HCT116 (cell line): ENCODE data around the gene RAB3GAP1. TPM values are rescaled to one million over a fixed set of nuclear protein-coding genes. Genes with fewer than 3 reads are reported as not detected.

Source experiments
- ATAC-seq: fragments of 200-7000 bp; cut with Tn5 transposase; 2 replicates; pipeline ENCODE4 v1.9.1; 2020; ENCODE audit warnings: mild to moderate bottlenecking, moderate library complexity
- BruUV-seq: library from RNA; stranded (reverse); fragments of 400-500 nt; replicated peaks from 2 replicates; lab custom pipeline; 2021; lab: Mats Ljungman, UMichigan
- CTCF ChIA-PET: fragments of 300-600 bp; sonication (Branson Sonifier 250); formaldehyde crosslinking; loops from one replicate; lab custom pipeline; 2021; ENCODE audit warnings: antibody characterized with exemption; lab: Charles Lee
- POLR2A ChIA-PET: fragments of 300-600, 350-600 bp; sonication (Branson Sonifier 250); formaldehyde crosslinking; loops from one replicate; lab custom pipeline; 2021; ENCODE audit warnings: antibody characterized with exemption; lab: Charles Lee
- RAD21 ChIA-PET, 2 experiments: fragments of 300-600 bp; sonication (Branson Sonifier 250); formaldehyde crosslinking; loops; one replicate each; lab custom pipeline; 2023; ENCODE audit warnings: low total read pairs in 2 of 2; ENCODE audit not compliant: uncharacterized antibody in 2 of 2, unreplicated experiment in 2 of 2, low non-redundant PET in 1 of 2; lab: Charles Lee
- DNase-seq: peaks from one replicate; pipeline ENCODE4 v3.0.0-alpha.2; 2010; ENCODE audit warnings: low read depth, low spot score
- H2AFZ ChIP-seq: fragments of 200-600 bp; shearing (Covaris generic), sonication (generic); 2 replicates; pipeline ENCODE4 v1.6.1; 2017; ENCODE audit warnings: low read depth, mixed run types, mixed read lengths, antibody characterized with exemption, low read length; ENCODE audit not compliant: poor library complexity, severe bottlenecking
- H3K27ac ChIP-seq: 2 replicates; pipeline ENCODE4 v1.5.1; 2012; ENCODE audit warnings: low read depth, low read length
- H3K27me3 ChIP-seq: fragments of 200-600 bp; sonication (generic); 2 replicates; pipeline ENCODE4 v1.6.1; 2016; ENCODE audit warnings: mixed run types, low read length, mixed read lengths; ENCODE audit not compliant: insufficient read depth
- H3K36me3 ChIP-seq, 2 experiments: fragments of 200-500 bp in 1 of 2; fragments of 200-600 bp in 1 of 2; sonication (Bioruptor generic) in 1 of 2; sonication (generic) in 1 of 2; 2 replicates each; pipeline versions ENCODE4 v1.5.1 to v1.6.1; 2014 to 2016; ENCODE audit warnings: low read length in 2 of 2, inconsistent platforms in 1 of 2, mixed read lengths in 1 of 2, mixed run types in 1 of 2; ENCODE audit not compliant: insufficient read depth in 2 of 2, control insufficient read depth in 1 of 2
- H3K4me1 ChIP-seq, 2 experiments: fragments of 200-600 bp in 1 of 2; sonication (generic) in 1 of 2; 2 replicates each; pipeline versions ENCODE4 v1.5.1 to v1.6.1; 2012 to 2017; ENCODE audit warnings: low read length in 2 of 2, inconsistent platforms in 1 of 2, mild to moderate bottlenecking in 1 of 2, mixed read lengths in 1 of 2, mixed run types in 1 of 2, moderate library complexity in 1 of 2; ENCODE audit not compliant: insufficient read depth in 2 of 2, control insufficient read depth in 1 of 2
- H3K4me2 ChIP-seq: fragments of 200-600 bp; sonication (generic); 2 replicates; pipeline ENCODE4 v1.6.1; 2017; ENCODE audit warnings: mixed run types, low read length, mixed read lengths
- H3K4me3 ChIP-seq, 2 experiments: fragments of 200-600 bp in 1 of 2; sonication (generic) in 1 of 2; replicated peaks in 1 of 2; 2 replicates each; pipeline ENCODE4 v1.5.1; 2011 to 2016; ENCODE audit warnings: low read length in 2 of 2, control low read depth in 1 of 2, low read depth in 1 of 2, mild to moderate bottlenecking in 1 of 2, mixed read lengths in 1 of 2, mixed run types in 1 of 2
- H3K79me2 ChIP-seq: fragments of 200-600 bp; sonication (generic); 2 replicates; pipeline ENCODE4 v1.6.1; 2017; ENCODE audit warnings: mild to moderate bottlenecking, mixed run types, low read length, moderate library complexity, mixed read lengths; ENCODE audit not compliant: insufficient read depth
- H3K9ac ChIP-seq: fragments of 200-600 bp; sonication (generic); 2 replicates; pipeline ENCODE4 v1.6.1; 2016; ENCODE audit warnings: low read length, mixed read lengths
- H3K9me2 ChIP-seq: fragments of 200-600 bp; sonication (generic), shearing (Covaris generic); 2 replicates; pipeline ENCODE4 v1.6.1; 2017; ENCODE audit warnings: mixed run types, mild to moderate bottlenecking, moderate library complexity; ENCODE audit not compliant: insufficient read depth
- H3K9me3 ChIP-seq, 2 experiments: fragments of 200-500 bp in 1 of 2; fragments of 200-600 bp in 1 of 2; sonication (Bioruptor generic) in 1 of 2; sonication (generic) in 1 of 2; 2 replicates each; pipeline ENCODE4 v1.6.1; 2014 to 2017; ENCODE audit warnings: low read length in 2 of 2, mixed read lengths in 2 of 2, inconsistent platforms in 1 of 2, low read depth in 1 of 2, mild to moderate bottlenecking in 1 of 2, mixed run types in 1 of 2, moderate library complexity in 1 of 2; ENCODE audit not compliant: control insufficient read depth in 1 of 2, insufficient read depth in 1 of 2
- H4K20me1 ChIP-seq: fragments of 200-600 bp; sonication (generic), shearing (Covaris generic); 2 replicates; pipeline ENCODE4 v1.6.1; 2017; ENCODE audit warnings: mixed run types, mild to moderate bottlenecking, moderate library complexity; ENCODE audit not compliant: insufficient read depth
- CBX3 ChIP-seq: IDR thresholded peaks from 2 replicates; pipeline ENCODE4 v1.6.1; 2012; ENCODE audit warnings: low read depth
- CEBPB ChIP-seq: IDR thresholded peaks from 2 replicates; pipeline ENCODE4 v1.6.1; 2012; ENCODE audit warnings: low read depth
- CTCF ChIP-seq, 3 experiments: fragments of 200-600 bp in 1 of 3; sonication (generic) in 1 of 3; IDR thresholded peaks in 2 of 3; conservative IDR thresholded peaks in 1 of 3; 2 replicates each; pipeline ENCODE4 v1.5.1; 2012 to 2017; ENCODE audit warnings: low read depth in 2 of 3, low read length in 2 of 3, antibody characterized with exemption in 1 of 3, borderline replicate concordance in 1 of 3, control low read depth in 1 of 3, mild to moderate bottlenecking in 1 of 3, mixed read lengths in 1 of 3, mixed run types in 1 of 3, moderate library complexity in 1 of 3; ENCODE audit not compliant: insufficient read depth in 1 of 3
- ELF1 ChIP-seq: IDR thresholded peaks from 2 replicates; pipeline ENCODE4 v1.6.1; 2012; ENCODE audit warnings: low read depth, borderline replicate concordance
- FOSL1 ChIP-seq: IDR thresholded peaks from 2 replicates; pipeline ENCODE4 v1.6.1; 2012; ENCODE audit warnings: low read depth
- JUND ChIP-seq: IDR thresholded peaks from 2 replicates; pipeline ENCODE4 v1.6.1; 2012
- MAX ChIP-seq: IDR thresholded peaks from 2 replicates; pipeline ENCODE4 v1.6.1; 2012
- POLR2A ChIP-seq: IDR thresholded peaks from 2 replicates; pipeline ENCODE4 v1.7.0; 2011; ENCODE audit warnings: borderline replicate concordance; ENCODE audit not compliant: insufficient read depth, insufficient read length; ENCODE audit errors: extremely low read depth
- RAD21 ChIP-seq: IDR thresholded peaks from 2 replicates; pipeline ENCODE4 v1.6.1; 2012; ENCODE audit warnings: low read depth, mild to moderate bottlenecking
- REST ChIP-seq: IDR thresholded peaks from 2 replicates; pipeline ENCODE4 v1.6.1; 2012; ENCODE audit warnings: low read depth
- SIN3A ChIP-seq: IDR thresholded peaks from 2 replicates; pipeline ENCODE4 v1.6.1; 2012; ENCODE audit warnings: low read depth
- SP1 ChIP-seq: IDR thresholded peaks from 2 replicates; pipeline ENCODE4 v1.6.1; 2012; ENCODE audit warnings: low read depth
- SRF ChIP-seq: IDR thresholded peaks from 2 replicates; pipeline ENCODE4 v1.6.1; 2012; ENCODE audit warnings: low read depth
- TCF7L2 ChIP-seq: IDR thresholded peaks from 2 replicates; pipeline ENCODE4 v1.7.0; 2011; ENCODE audit warnings: borderline replicate concordance, inconsistent platforms; ENCODE audit not compliant: insufficient read depth, insufficient read length; ENCODE audit errors: extremely low read depth
- YY1 ChIP-seq: IDR thresholded peaks from 2 replicates; pipeline ENCODE4 v1.6.1; 2011; ENCODE audit warnings: low read length, low read depth, moderate library complexity, mild to moderate bottlenecking; ENCODE audit not compliant: insufficient replicate concordance; ENCODE audit errors: extremely low read depth
- ZFX ChIP-seq: fragments of 450-650 bp; IDR thresholded peaks from 2 replicates; pipeline ENCODE4 v1.6.1; 2017
- ZNF274 ChIP-seq: fragments of 200-500 bp; sonication (Bioruptor generic); IDR thresholded peaks from 2 replicates; pipeline ENCODE4 v1.6.1; 2014; ENCODE audit warnings: mild to moderate bottlenecking, low read depth, low read length, inconsistent platforms
- intact Hi-C: fragments of 100-400 bp; cut with micrococcal nuclease; formaldehyde crosslinking; loops from 2 replicates; pipeline ENCODE4 v1.10.0; 2022
- total RNA-seq: library from RNA; stranded (reverse); gene quantifications from one replicate; pipeline ENCODE4 v1.2.1, GENCODE V29; 2021; ENCODE audit not compliant: unreplicated experiment

Gene RAB3GAP1
- total RNA-seq, 1 experiment from 2014 or later, result 38.5 TPM

- ATAC-seq (no peak), DNase-seq (no peak)
- H3K9me3 ChIP-seq, result no peaks in the 10 kb centered on the region
- H4K20me1 ChIP-seq, result peaks cover 3% of the 10 kb centered on the region; the same call in 1 of the 2 replicates
- H2AFZ ChIP-seq, result no peak overlapping the region
- no peaks in the 10 kb centered on the region; a peak in 1 of 4 replicates for H3K36me3 ChIP-seq
- TF ChIP-seq CTCF (IDR thresholded peaks at IDR 0.05 in 2 of 3, conservative IDR thresholded peaks at IDR 0.05 in 1 of 3; ENCODE audit: borderline replicate concordance in 1 of 3, insufficient read depth in 1 of 3, low read depth in 2 of 3, low read length in 2 of 3), result no peak
- no peak for TF ChIP-seq CEBPB
- TF ChIP-seq ZFX, result no peak
- no peak for TF ChIP-seq YY1
- TF ChIP-seq MAX, result no peak
- no peak for TF ChIP-seq REST
- no peak for TF ChIP-seq ELF1
- TF ChIP-seq FOSL1, result no peak
- no peak for TF ChIP-seq SRF
- TF ChIP-seq TCF7L2, result no peak
- no peak for TF ChIP-seq ZNF274
- TF ChIP-seq POLR2A, result no peak
- TF ChIP-seq JUND, result no peak
- TF ChIP-seq SP1, result no peak
- TF ChIP-seq SIN3A, result no peak
- TF ChIP-seq RAD21, result no peak
- no peak for TF ChIP-seq CBX3
- H3K27ac ChIP-seq, result no peak overlapping the region
- no peak overlapping the region for H3K4me2 ChIP-seq
- ChIA-PET CTCF (no interaction called here), RAD21 (no interaction called here), POLR2A (no interaction called here)
- H3K79me2 ChIP-seq, result peaks cover 17% of the 10 kb centered on the region
- no peaks in the 10 kb centered on the region for H3K4me1 ChIP-seq
- no peak overlapping the region for H3K9ac ChIP-seq
- no peaks in the 10 kb centered on the region for H3K27me3 ChIP-seq
- no peaks in the 10 kb centered on the region for H3K9me2 ChIP-seq
- no peak overlapping the region for H3K4me3 ChIP-seq
- BruUV-seq, result no TSS peak
- intact Hi-C loops, result no loop called here
Observed at GRCh38 chr2:135091681-135092080, 39.6 kb downstream of the RAB3GAP1 start.
